ENCODE data around the gene R3HDM1. TPM values are rescaled to one million over a fixed set of nuclear protein-coding genes. Genes with fewer than 3 reads are reported as not detected.

R3HDM1 gene
- total RNA-seq (2014; rRNA removed; shearing (Covaris generic)): 7.6 and 9.2 TPM in 2 replicates
- 16.2 and 18.9 TPM in 2 replicates for polyA plus RNA-seq (2016; fragmentation: Nextera tagmentation; extraction: Ambion mirVana)

GRCh38 chr2:135531231-135532197 is at the start of gene R3HDM1:
Gene R3HDM1, plus strand, starts transcription at chr2:135531484. Its CDS starts 73,362 bp downstream, at chr2:135604846.
- H3K36me3 ChIP-seq (ENCODE audit: low read depth): no peaks in the 10 kb centered on the region
- 0 out of 2 replicates have a peak, but pooled peaks cover 5% of the 10 kb centered on the region for H4K20me1 ChIP-seq (ENCODE audit: insufficient read depth)
- H3K4me3 ChIP-seq: peak within 1 kb of the TSS; percentile 96
- DNase-seq: peak; percentile 100
- TF ChIP-seq EZH2phosphoT487 (IDR thresholded peaks at IDR 0.05; ENCODE audit: insufficient read depth, low read depth) (no peak), EZH2 (IDR thresholded peaks at IDR 0.05; ENCODE audit: insufficient read depth, poor library complexity, severe bottlenecking) (no peak)
- H3K27me3 ChIP-seq (replicated peaks; ENCODE audit: insufficient read depth): no peaks in the 10 kb centered on the region
- in situ Hi-C loops (cut with MboI): no loop called here
- H3K9ac ChIP-seq: peak within 1 kb of the TSS; percentile 92
- H2AFZ ChIP-seq: peak within 1 kb of the TSS; percentile 98
- no peaks in the 10 kb centered on the region for H3K9me2 ChIP-seq (ENCODE audit: insufficient read depth)
- WGBS, 2 experiments (ENCODE audit: low coverage in 1 of 2, low lambda C conversion rate in 2 of 2, missing lambda C conversion rate in 2 of 2): 1% methylated on average over 63 to 73 of the region's 75 CpGs
- peak within 1 kb of the TSS; percentile 93 for H3K27ac ChIP-seq
- no peaks in the 10 kb centered on the region for H3F3A ChIP-seq (ENCODE audit: insufficient read depth)
- H3K4me2 ChIP-seq (ENCODE audit: unreplicated experiment): peak within 1 kb of the TSS; percentile 93
- peaks cover 65% of the 10 kb centered on the region for H3K79me2 ChIP-seq (ENCODE audit: insufficient read depth)
- H3K9me3 ChIP-seq (ENCODE audit: low read depth): no peaks in the 10 kb centered on the region
- H3K4me1 ChIP-seq (ENCODE audit: insufficient read depth): peaks cover 8% of the 10 kb centered on the region

DNA sequence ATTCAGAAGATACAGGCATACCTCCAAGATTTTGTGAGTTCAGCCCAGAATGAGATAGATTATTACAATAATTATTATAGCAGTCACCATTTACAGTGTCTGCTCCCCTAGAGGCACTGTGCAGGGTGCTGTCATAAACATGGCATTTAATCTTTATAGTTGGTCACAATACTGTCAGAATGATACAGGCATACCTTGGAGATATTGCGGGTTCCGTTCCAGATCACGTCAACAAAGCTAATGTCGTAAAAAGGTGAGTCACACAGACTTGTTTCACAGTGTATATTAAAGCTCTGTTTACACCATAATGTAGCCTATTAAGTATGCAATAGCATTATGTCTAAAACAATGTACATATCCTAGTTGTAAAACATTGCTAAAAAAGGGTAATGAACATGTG is 45.8 kb upstream of the R3HDM1 start:
- no peaks in the 10 kb centered on the region for H3K9me3 ChIP-seq (ENCODE audit: low read depth)
- no peaks in the 10 kb centered on the region for H3K27me3 ChIP-seq (replicated peaks; ENCODE audit: insufficient read depth)
- no peaks in the 10 kb centered on the region for H4K20me1 ChIP-seq (ENCODE audit: insufficient read depth)
- H3K9me2 ChIP-seq (ENCODE audit: insufficient read depth): no peaks in the 10 kb centered on the region
- no peak overlapping the region for H3K9ac ChIP-seq
- in situ Hi-C loops (cut with MboI): no loop called here
- no peak overlapping the region for H2AFZ ChIP-seq
- H3K4me2 ChIP-seq (ENCODE audit: unreplicated experiment): no peak overlapping the region
- H3K4me1 ChIP-seq (ENCODE audit: insufficient read depth): no peaks in the 10 kb centered on the region
- no peak for DNase-seq
- no peaks in the 10 kb centered on the region for H3K36me3 ChIP-seq (ENCODE audit: low read depth)
- H3K27ac ChIP-seq: no peak overlapping the region
- no peak overlapping the region for H3K4me3 ChIP-seq
- TF ChIP-seq EZH2phosphoT487 (IDR thresholded peaks at IDR 0.05; ENCODE audit: insufficient read depth, low read depth) (no peak), EZH2 (IDR thresholded peaks at IDR 0.05; ENCODE audit: insufficient read depth, poor library complexity, severe bottlenecking) (no peak)
- 97 to 98% methylated on average over 4 of the region's 4 CpGs for WGBS, 2 experiments (ENCODE audit: low coverage in 1 of 2, low lambda C conversion rate in 2 of 2, missing lambda C conversion rate in 2 of 2)
- no peaks in the 10 kb centered on the region for H3K79me2 ChIP-seq (ENCODE audit: insufficient read depth)
- H3F3A ChIP-seq (ENCODE audit: insufficient read depth): no peaks in the 10 kb centered on the region

DNA sequence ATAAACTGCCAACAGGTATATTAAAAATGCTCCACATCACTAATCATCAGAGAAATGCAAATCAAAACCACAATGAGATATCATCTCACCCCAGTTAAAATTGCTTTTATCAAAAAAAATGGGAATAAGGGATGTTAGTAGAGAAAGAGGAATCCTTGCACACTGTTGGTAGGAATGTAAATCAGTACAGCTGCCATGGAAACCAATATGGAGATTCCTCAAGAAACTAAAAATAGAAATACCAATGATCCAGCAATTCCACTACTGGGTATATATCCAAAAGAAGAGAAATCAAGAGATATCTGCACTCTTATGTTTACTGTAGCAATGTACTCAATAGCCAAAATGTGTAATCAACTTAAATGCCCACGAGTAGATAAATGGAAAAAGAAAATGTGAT is 40.9 kb upstream of the R3HDM1 start:
- no peaks in the 10 kb centered on the region for H3K9me2 ChIP-seq (ENCODE audit: insufficient read depth)
- H3K27me3 ChIP-seq (replicated peaks; ENCODE audit: insufficient read depth): no peaks in the 10 kb centered on the region
- no peak overlapping the region for H3K27ac ChIP-seq
- no peak overlapping the region for H3K4me3 ChIP-seq
- H2AFZ ChIP-seq: no peak overlapping the region
- H3K4me2 ChIP-seq (ENCODE audit: unreplicated experiment): no peak overlapping the region
- TF ChIP-seq EZH2 (IDR thresholded peaks at IDR 0.05; ENCODE audit: insufficient read depth, poor library complexity, severe bottlenecking): no peak
- TF ChIP-seq EZH2phosphoT487 (IDR thresholded peaks at IDR 0.05; ENCODE audit: insufficient read depth, low read depth): no peak
- no peaks in the 10 kb centered on the region for H3K4me1 ChIP-seq (ENCODE audit: insufficient read depth)
- no peaks in the 10 kb centered on the region for H3K36me3 ChIP-seq (ENCODE audit: low read depth)
- 93 to 94% methylated on average over 1 of the region's 1 CpG for WGBS, 2 experiments (ENCODE audit: low coverage in 1 of 2, low lambda C conversion rate in 2 of 2, missing lambda C conversion rate in 2 of 2)
- peak; percentile 35 for DNase-seq
- no peaks in the 10 kb centered on the region for H3F3A ChIP-seq (ENCODE audit: insufficient read depth)
- in situ Hi-C loops (cut with MboI): no loop called here
- H4K20me1 ChIP-seq (ENCODE audit: insufficient read depth): no peaks in the 10 kb centered on the region
- no peaks in the 10 kb centered on the region for H3K79me2 ChIP-seq (ENCODE audit: insufficient read depth)
- no peak overlapping the region for H3K9ac ChIP-seq
- H3K9me3 ChIP-seq (ENCODE audit: low read depth): no peaks in the 10 kb centered on the region

GRCh38 chr2:135494503-135494902 is 36.8 kb upstream of the R3HDM1 start:
- 86 to 95% methylated on average over 1 of the region's 1 CpG for WGBS, 2 experiments (ENCODE audit: low coverage in 1 of 2, low lambda C conversion rate in 2 of 2, missing lambda C conversion rate in 2 of 2)
- no peak overlapping the region for H3K4me2 ChIP-seq (ENCODE audit: unreplicated experiment)
- H2AFZ ChIP-seq: no peak overlapping the region
- H3K79me2 ChIP-seq (ENCODE audit: insufficient read depth): no peaks in the 10 kb centered on the region
- no peak overlapping the region for H3K9ac ChIP-seq
- no peaks in the 10 kb centered on the region for H3K36me3 ChIP-seq (ENCODE audit: low read depth)
- H3K4me1 ChIP-seq (ENCODE audit: insufficient read depth): no peaks in the 10 kb centered on the region
- no peak overlapping the region for H3K27ac ChIP-seq
- TF ChIP-seq EZH2 (IDR thresholded peaks at IDR 0.05; ENCODE audit: insufficient read depth, poor library complexity, severe bottlenecking): no peak
- no peak for TF ChIP-seq EZH2phosphoT487 (IDR thresholded peaks at IDR 0.05; ENCODE audit: insufficient read depth, low read depth)
- in situ Hi-C loops (cut with MboI): no loop called here
- no peaks in the 10 kb centered on the region for H4K20me1 ChIP-seq (ENCODE audit: insufficient read depth)
- DNase-seq: peak; percentile 45
- no peaks in the 10 kb centered on the region for H3K9me3 ChIP-seq (ENCODE audit: low read depth)
- H3F3A ChIP-seq (ENCODE audit: insufficient read depth): no peaks in the 10 kb centered on the region
- H3K9me2 ChIP-seq (ENCODE audit: insufficient read depth): no peaks in the 10 kb centered on the region
- no peaks in the 10 kb centered on the region for H3K27me3 ChIP-seq (replicated peaks; ENCODE audit: insufficient read depth)
- no peak overlapping the region for H3K4me3 ChIP-seq

Measured in GM23248 (cell line).